ACHN (cell line): ENCODE results near the gene BAHD1.

Experiments used
- DNase-seq: peaks from one replicate; pipeline ENCODE4 v3.0.0-alpha.2; 2015
- in situ Hi-C: cut with HindIII; loops from 2 replicates; pipeline ENCODE4 v1.10.0; 2017; ENCODE audit warnings: low sequenced_read_pairs, low pct_ligation_motif_present, low pct_unique_long_range_greater_than_20kb

BAHD1 gene

GRCh38 chr15:40440743-40441564 lies at the start of gene BAHD1:
TSS of gene BAHD1 (plus strand) at chr15:40440953. CDS start at chr15:40458465, 17,512 bp downstream.
- in situ Hi-C loops, result no loop called here
- DNase-seq, result peak; percentile 94

- DNase-seq, result no peak
- in situ Hi-C loops, result no loop called here
Observed at GRCh38 chr15:40392986-40393948, 47.5 kb upstream of the BAHD1 start.

DNA sequence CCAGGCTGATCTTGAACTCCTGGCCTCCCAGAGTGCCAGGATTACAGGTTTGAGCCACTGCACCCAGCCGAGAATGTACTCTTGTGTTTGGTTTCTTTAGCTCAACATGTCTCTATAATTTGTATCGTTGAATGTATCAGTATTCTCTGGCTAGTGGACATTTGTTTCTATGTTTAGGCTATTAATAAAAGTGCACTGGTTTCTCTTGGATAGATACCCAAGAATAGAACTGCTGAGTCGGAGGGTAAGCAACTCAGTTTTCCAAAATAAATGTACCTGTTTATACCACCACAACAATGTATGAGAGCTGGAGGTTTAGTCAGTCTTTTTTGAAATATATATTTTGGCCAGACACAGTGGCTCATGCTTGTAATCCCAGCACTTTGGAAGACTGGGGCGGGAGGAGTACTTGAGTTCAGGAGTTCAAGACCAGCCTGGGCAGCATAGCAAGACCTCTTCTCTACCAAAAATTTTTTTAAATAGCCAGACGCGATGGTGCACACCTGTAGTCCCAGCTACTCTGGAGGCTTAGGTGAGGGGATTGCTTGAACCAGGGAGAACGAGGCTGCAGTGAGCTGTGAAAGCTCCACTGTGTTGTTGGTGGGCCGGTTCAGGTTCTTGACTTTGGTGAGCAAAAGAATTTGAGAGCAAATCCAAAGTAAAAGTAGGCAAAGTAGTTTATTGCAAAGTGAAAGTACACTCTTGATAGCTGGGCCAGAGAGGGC lies 42.9 kb upstream of the BAHD1 start:
- DNase-seq, result no peak
- in situ Hi-C loops, result no loop called here

GRCh38 chr15:40398413-40398873 lies 42.3 kb upstream of the BAHD1 start:
- in situ Hi-C loops, result no loop called here
- DNase-seq, result no peak

DNA sequence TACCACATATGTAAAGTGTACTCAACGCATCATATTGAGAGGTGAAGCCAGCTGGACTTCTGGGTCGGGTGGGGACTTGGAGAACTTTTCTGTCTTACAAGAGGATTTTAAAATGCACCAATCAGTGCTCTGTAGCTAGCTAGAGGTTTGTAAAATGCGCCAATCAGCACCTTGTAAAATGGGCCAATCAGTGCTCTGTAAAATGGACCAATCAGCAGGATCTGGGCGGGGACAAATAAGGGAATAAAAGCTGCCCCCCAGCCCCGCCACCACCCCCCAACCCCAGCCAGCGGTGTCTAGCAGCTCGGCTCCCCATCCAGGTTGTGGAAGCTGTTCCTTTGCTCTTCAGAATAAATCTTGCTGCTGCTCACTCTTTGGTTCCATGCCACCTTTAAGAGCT lies 41.4 kb upstream of the BAHD1 start:
- in situ Hi-C loops, result no loop called here
- no peak for DNase-seq

DNA sequence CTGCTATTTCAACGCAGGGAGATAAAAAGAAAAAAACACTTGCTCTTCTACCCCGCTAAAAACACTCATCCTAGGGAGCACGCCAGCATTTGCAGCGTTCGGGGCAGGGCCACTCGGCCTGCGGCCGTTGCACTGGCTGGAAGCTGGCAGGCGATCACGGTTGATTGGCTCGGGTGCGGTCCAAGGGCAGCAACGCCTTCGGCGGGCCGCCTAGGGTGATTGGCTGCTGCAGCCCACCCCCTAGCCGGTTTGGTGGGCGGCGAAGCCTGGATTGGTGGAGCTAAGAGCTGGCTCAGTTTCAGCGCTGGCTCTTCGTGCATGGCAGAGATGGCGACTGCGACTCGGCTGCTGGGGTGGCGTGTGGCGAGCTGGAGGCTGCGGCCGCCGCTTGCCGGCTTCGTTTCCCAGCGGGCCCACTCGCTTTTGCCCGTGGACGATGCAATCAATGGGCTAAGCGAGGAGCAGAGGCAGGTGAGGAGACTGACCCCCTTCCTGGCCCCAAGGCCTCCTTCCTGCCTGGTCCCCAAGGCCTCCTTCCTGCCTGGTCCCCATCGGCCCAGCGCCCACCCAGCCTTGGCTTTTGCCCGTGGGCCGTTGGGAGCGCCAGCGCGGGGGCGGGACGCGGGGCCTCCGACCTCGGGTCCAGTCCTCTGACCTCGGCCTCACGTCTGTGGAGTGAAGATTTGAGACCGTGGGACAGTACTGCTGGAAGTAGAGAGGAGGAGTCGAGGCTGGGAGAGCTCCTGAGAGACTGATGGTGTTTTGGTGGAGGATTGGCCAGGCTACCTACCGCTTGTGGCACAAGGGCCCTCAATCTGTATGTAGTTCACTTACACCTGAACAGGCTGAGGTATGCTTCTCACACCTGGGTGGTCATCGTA lies 35.0 kb upstream of the BAHD1 start, which contains the start of gene IVD:
Gene IVD, plus strand, starts transcription at position 295 of the 881 bp plus-strand sequence. Its CDS starts 33 bp downstream, at position 328.
- in situ Hi-C loops, result no loop called here
- peak; percentile 94 for DNase-seq

DNA sequence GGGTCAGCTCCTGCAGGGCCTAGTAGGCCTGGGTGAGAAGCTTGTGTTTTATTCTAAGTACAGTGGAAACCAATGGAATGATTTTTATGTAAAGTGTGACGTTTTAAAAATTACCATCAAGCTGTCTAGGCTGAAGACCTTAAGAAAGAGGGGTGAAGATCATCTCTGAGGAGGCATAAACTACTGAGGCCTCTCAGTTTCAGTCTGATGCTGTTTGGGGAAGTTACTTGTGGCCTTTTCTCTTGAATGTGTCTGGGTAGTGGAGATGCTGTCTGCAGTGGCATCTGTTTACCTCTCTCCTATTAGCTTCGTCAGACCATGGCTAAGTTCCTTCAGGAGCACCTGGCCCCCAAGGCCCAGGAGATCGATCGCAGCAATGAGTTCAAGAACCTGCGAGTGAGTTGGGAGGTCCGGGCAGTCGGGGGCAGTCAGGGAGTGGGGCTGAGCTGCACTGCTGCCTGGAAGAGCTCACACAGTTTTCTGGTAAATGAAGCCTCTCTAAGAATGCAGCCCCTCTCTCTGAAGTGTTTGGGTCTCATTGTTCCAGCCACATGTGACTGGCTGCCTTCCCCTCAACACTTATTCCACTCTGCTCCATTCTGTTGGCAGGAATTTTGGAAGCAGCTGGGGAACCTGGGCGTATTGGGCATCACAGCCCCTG lies 33.3 kb upstream of the BAHD1 start:
- in situ Hi-C loops, result no loop called here

GRCh38 chr15:40409366-40409765 lies 31.4 kb upstream of the BAHD1 start:
- DNase-seq, result no peak
- in situ Hi-C loops, result no loop called here

More for the DNA sequence above, 33.3 kb upstream of the BAHD1 start:
- no peak for DNase-seq

DNA sequence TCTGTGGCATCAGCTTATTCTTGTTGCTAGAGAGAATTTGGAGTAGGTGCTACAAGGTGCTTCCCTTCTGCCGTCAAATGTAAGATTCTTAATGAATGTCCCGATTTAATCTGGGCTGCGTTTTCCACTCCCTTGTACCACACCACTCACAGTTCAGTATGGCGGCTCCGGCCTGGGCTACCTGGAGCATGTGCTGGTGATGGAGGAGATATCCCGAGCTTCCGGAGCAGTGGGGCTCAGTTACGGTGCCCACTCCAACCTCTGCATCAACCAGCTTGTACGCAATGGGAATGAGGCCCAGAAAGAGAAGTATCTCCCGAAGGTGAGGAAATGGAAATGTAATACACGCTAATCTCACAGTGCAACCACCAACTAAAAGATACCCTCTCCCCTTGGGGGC lies 30.3 kb upstream of the BAHD1 start:
- no peak for DNase-seq
- in situ Hi-C loops, result no loop called here

GRCh38 chr15:40412095-40412759 lies 28.5 kb upstream of the BAHD1 start:
- in situ Hi-C loops, result no loop called here
- DNase-seq, result no peak

GRCh38 chr15:40413036-40413435 lies 27.7 kb upstream of the BAHD1 start:
- in situ Hi-C loops, result no loop called here
- DNase-seq, result no peak

DNA sequence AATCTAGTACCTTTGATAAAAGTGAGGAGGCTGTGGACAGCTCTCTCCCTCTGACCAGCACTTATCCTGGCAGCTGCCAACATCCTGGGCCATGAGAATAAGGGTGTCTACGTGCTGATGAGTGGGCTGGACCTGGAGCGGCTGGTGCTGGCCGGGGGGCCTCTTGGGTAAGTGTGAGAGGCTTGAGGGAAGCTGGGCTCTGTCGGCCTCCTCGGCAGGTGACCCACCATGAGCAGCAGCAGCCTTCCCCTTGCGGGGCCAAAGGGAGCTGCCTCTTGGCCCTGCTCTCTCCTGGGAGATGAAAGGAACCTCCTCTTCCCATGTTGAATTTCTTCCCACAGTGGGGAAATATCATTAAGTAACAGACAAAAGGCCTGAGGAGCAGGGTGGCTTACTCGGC lies 25.9 kb upstream of the BAHD1 start:
- DNase-seq, result no peak
- in situ Hi-C loops, result no loop called here

- in situ Hi-C loops, result no loop called here
- DNase-seq, result no peak
Observed at GRCh38 chr15:40415226-40415625, 25.5 kb upstream of the BAHD1 start.

GRCh38 chr15:40416056-40416455 lies 24.7 kb upstream of the BAHD1 start:
- in situ Hi-C loops, result no loop called here
- no peak for DNase-seq

DNA sequence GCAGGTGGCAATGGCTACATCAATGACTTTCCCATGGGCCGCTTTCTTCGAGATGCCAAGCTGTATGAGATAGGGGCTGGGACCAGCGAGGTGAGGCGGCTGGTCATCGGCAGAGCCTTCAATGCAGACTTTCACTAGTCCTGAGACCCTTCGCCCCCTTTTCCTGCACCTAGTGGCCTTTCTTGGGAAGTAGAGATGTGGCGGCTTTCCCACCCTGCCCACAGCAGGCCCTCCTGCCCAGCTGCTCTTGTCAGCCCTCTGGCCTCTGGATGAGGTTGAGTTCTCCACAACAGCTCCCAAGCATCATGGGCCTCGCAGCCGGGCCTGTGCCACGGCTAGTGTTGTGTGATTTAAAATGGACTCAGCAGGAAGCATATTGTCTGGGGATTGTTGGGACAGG lies 22.6 kb upstream of the BAHD1 start:
- in situ Hi-C loops, result no loop called here
- DNase-seq, result no peak

- in situ Hi-C loops, result no loop called here
- DNase-seq, result no peak
Observed at GRCh38 chr15:40420071-40420713, 20.6 kb upstream of the BAHD1 start.
